GM19467 (cell line): ENCODE data around the gene ARL16.

Experiments used
- ATAC-seq: cut with Tn5 transposase; IDR thresholded peaks from one replicate; pipeline ENCODE4 v1.9.1; 2021; ENCODE audit warnings: mild to moderate bottlenecking, moderate library complexity; ENCODE audit not compliant: unreplicated experiment

The ARL16 gene

GRCh38 chr17:81713004-81713555, 29.5 kb upstream of the ARL16 start:
- no peak for ATAC-seq

GRCh38 chr17:81712468-81713003, 28.9 kb upstream of the ARL16 start:
- ATAC-seq = peak; percentile 14

GRCh38 chr17:81711814-81712467, 28.3 kb upstream of the ARL16 start, which contains the start of gene SLC25A10:
Gene SLC25A10, plus strand, starts transcription at chr17:81712284. Its CDS starts 143 bp downstream, at chr17:81712427.
- ATAC-seq = peak; percentile 51

- no peak for ATAC-seq
Observed at GRCh38 chr17:81710514-81711308, 27.1 kb upstream of the ARL16 start.

GRCh38 chr17:81708739-81709185, 25.2 kb upstream of the ARL16 start:
- no peak for ATAC-seq

GRCh38 chr17:81707725-81708646, 24.4 kb upstream of the ARL16 start:
- ATAC-seq = no peak

DNA sequence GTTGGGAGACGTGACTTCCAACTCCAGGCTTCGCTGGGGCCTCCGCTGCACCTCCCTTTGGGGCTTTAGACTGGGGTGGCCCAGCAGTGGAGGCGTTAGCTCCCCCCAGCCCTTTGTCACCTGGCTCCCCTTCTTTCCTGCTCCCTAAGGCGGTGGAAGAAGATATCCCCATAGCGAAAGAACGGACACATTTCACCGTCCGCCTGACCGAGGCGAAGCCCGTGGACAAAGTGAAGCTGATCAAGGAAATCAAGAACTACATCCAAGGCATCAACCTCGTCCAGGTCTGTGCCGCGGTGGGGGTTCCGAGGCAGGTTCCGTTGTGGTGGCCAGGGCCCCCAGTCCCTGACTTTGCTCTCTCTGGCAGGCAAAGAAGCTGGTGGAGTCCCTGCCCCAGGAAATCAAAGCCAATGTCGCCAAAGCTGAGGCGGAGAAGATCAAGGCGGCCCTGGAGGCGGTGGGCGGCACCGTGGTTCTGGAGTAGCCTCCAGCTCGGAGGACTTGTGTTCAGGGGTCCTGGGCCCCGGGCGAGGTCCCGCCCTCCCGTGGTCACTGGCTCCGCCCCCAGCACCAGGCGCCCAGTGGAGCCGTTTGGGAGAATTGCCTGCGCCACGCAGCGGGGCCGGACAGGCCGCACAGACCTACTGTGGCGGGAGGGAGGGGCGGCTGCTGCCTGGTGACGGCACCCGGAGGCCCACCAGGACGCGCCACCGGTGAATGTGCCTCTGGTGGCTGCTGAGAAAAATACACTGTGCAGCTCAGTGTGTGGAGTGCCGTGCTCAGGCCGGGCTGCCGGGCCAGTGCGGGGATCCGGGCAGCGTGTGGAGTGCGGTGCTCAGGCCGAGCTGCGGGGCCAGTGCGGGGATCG, 23.4 kb upstream of the ARL16 start:
- no peak for ATAC-seq

- ATAC-seq = no peak
Observed at GRCh38 chr17:81706232-81706611, 22.6 kb upstream of the ARL16 start.

DNA sequence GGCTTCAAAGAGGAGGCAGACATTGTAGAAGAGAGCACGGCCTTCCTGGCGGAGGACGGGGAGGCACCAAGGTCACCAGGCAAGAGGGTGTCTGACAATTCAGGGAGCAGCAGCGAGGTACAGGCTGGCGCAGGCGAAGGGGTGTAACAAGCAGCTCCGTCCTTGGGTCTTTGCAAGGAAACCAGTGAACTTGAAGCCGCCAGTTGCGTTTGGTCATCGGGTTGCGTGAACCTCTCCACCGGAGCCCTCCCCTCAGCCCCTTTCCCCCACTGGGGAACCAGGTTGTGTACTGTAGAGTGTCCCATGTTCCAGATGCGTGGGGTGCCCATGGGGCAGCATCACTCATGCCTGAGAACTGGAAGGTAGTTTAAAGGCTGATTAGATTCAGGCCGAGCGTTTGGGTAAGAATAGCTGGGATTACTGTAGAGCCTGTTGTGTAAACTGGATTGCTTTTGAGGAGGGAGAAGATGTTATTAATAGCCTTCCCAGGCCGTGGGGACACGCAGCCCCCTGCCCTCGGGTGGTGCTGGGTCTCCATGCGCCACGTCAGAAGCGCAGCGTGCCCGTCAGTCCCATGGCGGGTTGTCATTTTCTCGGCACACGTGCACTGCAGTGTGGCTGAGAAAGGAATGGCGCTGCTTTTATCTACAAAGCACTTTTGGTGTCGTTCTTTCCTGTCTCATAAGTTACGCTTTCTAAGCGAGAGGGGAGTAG, 22.1 kb upstream of the ARL16 start:
- ATAC-seq = no peak

DNA sequence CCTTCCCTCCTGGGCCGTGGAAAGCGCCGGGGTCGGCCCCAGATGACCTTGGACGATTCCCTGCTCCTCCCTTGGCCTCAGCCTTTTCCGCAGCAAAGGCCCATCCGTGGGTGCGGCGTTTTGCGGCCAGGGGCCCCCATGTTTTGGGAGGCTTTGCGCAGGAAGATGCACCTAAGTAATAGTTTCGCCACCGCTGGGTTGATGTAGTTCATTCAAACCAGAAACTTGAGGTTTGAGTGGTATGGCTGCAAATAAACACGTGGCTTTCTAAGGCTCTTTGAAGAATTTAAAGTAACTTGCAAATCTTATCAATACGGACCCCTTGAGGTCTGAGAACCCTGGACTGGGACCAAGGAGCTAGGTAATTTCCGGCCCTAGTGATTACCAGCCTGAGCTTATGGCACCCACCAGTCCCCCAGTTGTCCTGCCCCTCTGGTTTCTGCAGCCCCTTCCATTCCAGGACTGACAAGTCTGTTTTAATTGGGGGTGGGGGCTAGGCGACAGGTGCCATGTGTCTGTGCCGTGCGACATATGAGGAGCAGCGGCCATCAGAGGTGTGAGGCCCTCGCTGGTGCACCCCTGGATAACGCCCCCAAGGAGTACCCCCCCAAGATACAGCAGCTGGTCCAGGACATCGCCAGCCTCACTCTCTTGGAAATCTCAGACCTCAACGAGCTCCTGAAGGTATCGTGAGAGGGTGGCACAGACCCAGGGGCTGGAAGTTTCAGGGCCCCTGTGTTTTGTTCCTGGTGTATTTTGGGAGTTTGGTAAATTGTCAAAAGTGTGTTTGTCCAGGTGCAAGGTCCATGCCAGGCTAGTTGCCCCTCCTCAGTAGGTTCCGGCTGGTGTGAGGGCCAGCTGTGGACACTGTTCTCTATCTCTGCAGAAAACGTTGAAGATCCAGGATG, 20.4 kb upstream of the ARL16 start:
- no peak for ATAC-seq

GRCh38 chr17:81702934-81703746, 19.5 kb upstream of the ARL16 start, which contains the start of gene MRPL12:
Gene MRPL12, plus strand, starts transcription at chr17:81703367. Its CDS starts 135 bp downstream, at chr17:81703502.
- ATAC-seq = peak; percentile 66

DNA sequence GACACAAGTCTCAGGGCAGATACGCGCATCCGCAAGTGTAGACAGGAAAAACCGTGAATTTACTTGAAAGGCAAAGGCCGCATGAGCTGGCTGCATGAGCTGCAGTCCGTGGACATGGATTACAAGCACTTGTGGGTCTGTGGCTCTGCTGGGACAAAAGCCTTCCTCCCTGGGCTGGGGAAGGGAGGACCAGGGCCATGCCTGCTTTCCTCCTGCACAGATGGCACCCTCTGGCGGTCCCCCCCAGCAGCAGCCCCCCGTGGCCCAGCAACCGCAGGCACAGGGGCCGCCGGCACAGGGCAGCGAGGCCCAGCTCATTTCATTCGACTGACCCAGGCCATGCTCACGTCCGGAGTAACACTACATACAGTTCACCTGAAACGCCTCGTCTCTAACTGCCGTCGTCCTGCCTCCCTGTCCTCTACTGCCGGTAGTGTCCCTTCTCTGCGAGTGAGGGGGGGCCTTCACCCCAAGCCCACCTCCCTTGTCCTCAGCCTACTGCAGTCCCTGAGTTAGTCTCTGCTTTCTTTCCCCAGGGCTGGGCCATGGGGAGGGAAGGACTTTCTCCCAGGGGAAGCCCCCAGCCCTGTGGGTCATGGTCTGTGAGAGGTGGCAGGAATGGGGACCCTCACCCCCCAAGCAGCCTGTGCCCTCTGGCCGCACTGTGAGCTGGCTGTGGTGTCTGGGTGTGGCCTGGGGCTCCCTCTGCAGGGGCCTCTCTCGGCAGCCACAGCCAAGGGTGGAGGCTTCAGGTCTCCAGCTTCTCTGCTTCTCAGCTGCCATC, 17.9 kb upstream of the ARL16 start:
- no peak for ATAC-seq

DNA sequence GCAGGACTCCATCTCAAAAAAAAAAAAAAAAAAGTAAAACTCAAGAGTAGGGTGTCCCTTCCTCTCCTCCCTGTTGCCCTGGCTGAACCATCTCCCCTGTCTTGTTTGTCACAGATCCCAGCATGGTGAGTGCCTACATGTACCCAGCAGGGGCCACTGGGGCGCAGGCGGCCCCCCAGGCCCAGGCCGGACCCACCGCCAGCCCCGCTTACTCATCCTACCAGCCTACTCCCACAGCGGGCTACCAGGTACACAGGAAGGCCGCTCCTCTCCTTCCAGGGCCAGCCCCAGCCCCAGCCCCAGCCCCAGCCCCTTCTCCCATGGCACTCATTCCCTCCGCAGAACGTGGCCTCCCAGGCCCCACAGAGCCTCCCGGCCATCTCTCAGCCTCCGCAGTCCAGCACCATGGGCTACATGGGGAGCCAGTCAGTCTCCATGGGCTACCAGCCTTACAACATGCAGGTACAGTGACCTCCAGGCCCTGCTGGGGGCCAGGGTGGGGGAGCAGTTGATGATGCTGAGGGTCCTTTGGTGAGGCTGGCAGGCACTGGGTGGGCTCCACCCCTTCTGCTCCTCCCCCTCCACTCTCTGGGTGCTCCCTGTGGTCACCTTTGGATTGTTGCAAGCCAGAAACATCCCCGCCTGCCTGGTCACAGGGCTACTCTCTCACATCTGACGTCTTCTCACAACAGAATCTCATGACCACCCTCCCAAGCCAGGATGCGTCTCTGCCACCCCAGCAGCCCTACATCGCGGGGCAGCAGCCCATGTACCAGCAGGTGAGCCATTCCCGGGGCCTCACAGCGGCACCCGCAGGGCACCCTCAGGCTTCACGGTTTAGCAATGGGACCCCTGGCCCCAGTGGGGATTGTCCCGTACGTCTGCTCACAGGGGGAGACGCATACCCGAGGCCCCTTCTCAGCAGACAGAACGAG, 17.0 kb upstream of the ARL16 start:
- ATAC-seq = no peak

DNA sequence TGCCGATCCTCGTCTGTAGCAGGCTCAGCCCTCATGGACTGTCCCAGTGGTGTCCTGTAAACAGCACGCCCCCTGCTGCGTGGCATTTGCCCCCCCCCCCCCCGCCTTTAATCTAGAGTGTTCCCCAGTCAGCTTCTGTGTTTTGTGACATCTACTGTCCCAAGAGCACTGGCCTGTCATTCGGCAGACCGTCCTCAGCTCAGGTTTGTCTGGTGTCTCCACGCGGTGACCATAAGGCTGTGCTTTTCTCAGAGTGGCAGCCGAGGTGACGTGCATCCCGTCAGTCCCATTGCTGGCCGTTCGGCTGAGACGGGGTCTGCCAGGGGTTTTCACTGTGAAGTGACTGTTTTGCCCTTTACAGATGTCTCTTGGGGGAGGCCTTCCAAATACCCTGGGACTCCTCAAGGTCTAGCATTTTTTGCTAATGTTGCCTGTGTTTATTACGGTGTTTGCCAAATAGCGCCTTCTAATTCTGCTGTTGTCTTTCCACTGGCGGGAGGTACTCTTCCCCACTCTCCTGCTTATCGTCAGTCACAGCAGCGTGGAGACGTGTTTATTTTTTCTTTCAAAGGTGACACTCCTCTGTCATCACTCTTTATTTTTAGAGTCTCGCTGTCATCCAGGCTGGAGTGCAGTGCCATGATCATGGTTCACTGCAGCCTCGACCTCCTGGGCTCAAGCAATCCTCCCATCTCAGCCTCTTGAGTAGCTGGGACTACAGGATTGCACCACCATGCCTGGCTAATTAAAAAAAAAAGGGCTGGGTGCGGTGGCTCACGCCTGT, 13.9 kb upstream of the ARL16 start:
- no peak for ATAC-seq
